ENCODE results near the gene SLC34A3. TPM values are rescaled to one million over a fixed set of nuclear protein-coding genes. Genes with fewer than 3 reads are reported as not detected.
"Not testable (repeated sequence)": the region's sequence is repeated elsewhere in the genome, so short reads cannot be mapped to it uniquely, and the experiment has no call there.

The SLC34A3 gene
- total RNA-seq, 1 donor from 2014 or later = not detected

- Mint-ChIP-seq H3K4me1 (peaks cover 45% of the 10 kb centered on the region), H3K9me3 (no peaks in the 10 kb centered on the region), H3K27me3 (no peaks in the 10 kb centered on the region), H3K27ac (no peak overlapping the region), H3K36me3 (ENCODE audit: low read depth) (peaks cover 3% of the 10 kb centered on the region), H3K4me3 (peak overlapping the region; percentile 41)
- intact Hi-C loops (cut with micrococcal nuclease) = loop anchor here (1.0 kb wide), 6 partner anchors 36 to 209 kb away; partner anchors contain the start of genes ANAPC2, NPDC1, SSNA1 and TPRN
- ChIA-PET CTCF (interaction anchor here (0.6 to 1.9 kb wide), 30 partner anchors 9 to 344 kb away, joined by 3 to 13 read pairs (median 4); partner anchors contain the start of genes ANAPC2, MAN1B1, NDOR1 and NELFB), POLR2A (interaction anchor here (0.6 to 1.8 kb wide), 16 partner anchors 10 to 207 kb away, joined by 3 to 9 read pairs (median 6); partner anchors contain the start of genes ANAPC2, DPP7, MAN1B1 and SSNA1)
- ATAC-seq (ENCODE audit: low read depth) = peak; percentile 33
- peak; percentile 97 for TF ChIP-seq CTCF (IDR thresholded peaks at IDR 0.05)
- DNase-seq = peak; percentile 88
Observed at GRCh38 chr9:137236238-137236935, 5.7 kb downstream of the SLC34A3 start.

DNA sequence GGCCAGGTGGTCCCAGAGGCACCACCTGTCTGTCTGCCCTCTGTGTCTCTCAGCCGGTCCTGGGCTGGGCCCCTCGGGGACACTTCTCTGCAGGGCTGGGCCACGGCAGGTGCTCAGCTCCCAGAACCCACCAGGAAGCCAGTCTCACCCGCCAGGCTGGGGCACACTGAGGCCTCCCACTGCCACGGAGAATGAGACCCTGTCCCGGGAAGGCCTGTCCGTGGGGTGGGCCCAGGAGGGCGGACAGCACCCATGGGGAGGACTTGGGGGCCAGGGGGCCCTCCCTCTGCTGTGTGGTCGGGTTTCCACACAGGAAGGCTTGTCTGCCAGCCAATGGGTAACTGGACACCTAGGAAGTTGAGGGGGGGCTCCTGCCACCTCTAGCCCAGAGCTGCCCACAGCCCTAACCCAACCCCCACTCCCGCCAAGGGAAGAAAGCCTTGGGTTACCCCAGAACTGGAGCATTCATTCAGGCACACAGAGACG is 6.3 kb downstream of the SLC34A3 start:
- Mint-ChIP-seq H3K36me3 (ENCODE audit: low read depth) (peaks cover 3% of the 10 kb centered on the region), H3K27ac (no peak overlapping the region), H3K4me1 (peaks cover 47% of the 10 kb centered on the region), H3K27me3 (no peaks in the 10 kb centered on the region), H3K9me3 (no peaks in the 10 kb centered on the region), H3K4me3 (peak overlapping the region; percentile 41)
- ChIA-PET POLR2A (interaction anchor here (0.6 to 1.8 kb wide), 16 partner anchors 11 to 208 kb away, joined by 3 to 9 read pairs (median 6); partner anchors contain the start of genes ANAPC2, DPP7, MAN1B1 and SSNA1), CTCF (interaction anchor here (0.6 to 1.9 kb wide), 30 partner anchors 10 to 344 kb away, joined by 3 to 13 read pairs (median 4); partner anchors contain the start of genes ANAPC2, MAN1B1, NDOR1 and NELFB)
- ATAC-seq (ENCODE audit: low read depth) (no peak), DNase-seq (no peak)
- no peak for TF ChIP-seq CTCF (IDR thresholded peaks at IDR 0.05)
- intact Hi-C loops (cut with micrococcal nuclease) = loop anchor here (1.0 kb wide), 6 partner anchors 37 to 208 kb away; partner anchors contain the start of genes ANAPC2, NPDC1, SSNA1 and TPRN

GRCh38 chr9:137237759-137238726 is 7.3 kb downstream of the SLC34A3 start:
- H3K9me3 Mint-ChIP-seq = no peaks in the 10 kb centered on the region
- H3K36me3 Mint-ChIP-seq (ENCODE audit: low read depth) = peaks cover 13% of the 10 kb centered on the region
- CTCF ChIA-PET = interaction anchor here (0.6 to 1.9 kb wide), 6 partner anchors 20 to 191 kb away, joined by 3 to 13 read pairs (median 4); no protein-coding TSS in a partner anchor
- POLR2A ChIA-PET = interaction anchor here (0.6 to 1.8 kb wide), 3 partner anchors 48 to 70 kb away, joined by 4 to 9 read pairs (median 8); partner anchors contain the start of genes ANAPC2 and SSNA1
- H3K4me1 Mint-ChIP-seq = peaks cover 56% of the 10 kb centered on the region
- H3K27me3 Mint-ChIP-seq = no peaks in the 10 kb centered on the region
- no peak for ATAC-seq (ENCODE audit: low read depth)
- H3K4me3 Mint-ChIP-seq = no peak overlapping the region
- no peak for TF ChIP-seq CTCF (IDR thresholded peaks at IDR 0.05)
- H3K27ac Mint-ChIP-seq = no peak overlapping the region
- intact Hi-C loops (cut with micrococcal nuclease) = no loop called here
- DNase-seq = no peak

DNA sequence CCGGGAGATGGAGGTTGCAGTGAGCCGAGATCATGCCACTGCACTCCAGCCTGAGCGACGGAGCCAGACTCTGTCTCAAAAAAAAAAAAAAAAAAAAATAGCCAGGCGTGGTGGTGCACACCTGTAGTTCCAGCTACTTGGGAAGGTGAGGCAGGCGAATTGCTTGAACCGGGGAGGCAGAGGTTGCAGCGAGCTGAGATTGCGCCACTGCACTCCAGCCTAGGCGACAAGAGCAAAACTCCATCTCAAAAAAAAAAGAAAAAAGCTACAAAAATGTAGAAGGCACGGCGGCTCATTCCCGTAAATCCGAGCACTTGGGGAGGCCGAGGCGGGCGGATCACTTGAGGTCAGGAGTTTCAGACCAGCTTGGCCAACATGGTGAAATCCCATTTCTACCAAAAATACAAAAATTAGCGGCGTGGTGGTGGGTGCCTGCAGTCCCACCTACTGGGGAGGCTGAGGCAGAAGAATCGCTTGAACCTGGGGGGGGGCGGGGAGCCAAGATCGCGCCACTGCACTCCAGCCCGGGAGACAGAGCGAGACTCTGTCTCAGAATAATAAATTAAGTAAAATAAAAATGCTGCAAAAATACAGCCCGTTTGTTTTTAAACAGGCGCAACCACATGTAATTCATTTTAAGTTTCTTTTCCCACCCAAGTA is 9.0 kb downstream of the SLC34A3 start:
- H3K27me3 Mint-ChIP-seq; ATAC-seq (ENCODE audit: low read depth); H3K9me3 Mint-ChIP-seq; DNase-seq: not testable (repeated sequence)
- Mint-ChIP-seq H3K36me3 (ENCODE audit: low read depth) (peaks cover 25% of the 10 kb centered on the region), H3K4me1 (peaks cover 60% of the 10 kb centered on the region), H3K27ac (peak overlapping the region; percentile 66), H3K4me3 (peak overlapping the region; percentile 70)
- intact Hi-C loops (cut with micrococcal nuclease) = loop anchor here (2.0 to 5.0 kb wide), 6 partner anchors 29 to 449 kb away; partner anchors contain the start of genes EXD3, NOXA1, TMEM141 and TOR4A
- CTCF ChIA-PET = interaction anchor here (1.3 kb wide), 1 partner anchor 110 kb away, joined by 3 read pairs; no protein-coding TSS in a partner anchor
- POLR2A ChIA-PET = interaction anchor here (0.6 to 6.2 kb wide), 31 partner anchors 13 to 835 kb away, joined by 3 to 160 read pairs (median 5); partner anchors contain the start of genes ABCA2, ANAPC2, ARRDC1 and DPP7

Measured in activated B cell treated with CpG ODN at 0.5 μM for 24 hours (primary cell).